GM12873 (cell line): ENCODE results near the gene ALDH5A1.

ENCODE experiments used
- CTCF ChIP-seq: IDR thresholded peaks from 2 replicates; pipeline ENCODE4 v1.5.1; 2012; ENCODE audit warnings: low read depth, mild to moderate bottlenecking, moderate library complexity, low read length, control low read depth; ENCODE audit not compliant: insufficient read depth; ENCODE audit errors: missing control alignments

The ALDH5A1 gene

GRCh38 chr6:24454452-24454851 is 40.3 kb upstream of the ALDH5A1 start:
- no peak for TF ChIP-seq CTCF

GRCh38 chr6:24455061-24455460 is 39.7 kb upstream of the ALDH5A1 start:
- no peak for TF ChIP-seq CTCF

- TF ChIP-seq CTCF, result no peak
Measured at GRCh38 chr6:24458134-24458533, 36.6 kb upstream of the ALDH5A1 start.

DNA sequence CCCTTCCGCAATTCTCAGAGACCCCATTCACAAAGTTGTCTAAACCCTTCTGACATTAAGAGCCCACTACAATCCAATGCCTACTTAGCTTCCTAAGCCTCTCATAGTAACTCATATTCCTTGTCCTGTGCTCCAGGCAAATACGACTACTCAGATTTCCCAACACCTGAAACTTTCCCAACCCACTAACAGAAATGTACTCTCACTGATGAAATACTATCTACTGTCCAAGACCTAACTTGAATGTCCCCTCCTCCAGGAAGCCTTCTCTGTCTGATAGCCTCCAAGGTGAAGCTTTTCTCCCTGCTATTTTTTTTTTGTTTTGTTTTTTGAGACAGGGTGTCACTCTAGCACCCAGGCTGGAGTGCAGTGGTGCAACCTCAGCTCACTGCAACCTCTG is 35.8 kb upstream of the ALDH5A1 start:
- TF ChIP-seq CTCF, result no peak

GRCh38 chr6:24460966-24461365 is 33.8 kb upstream of the ALDH5A1 start:
- no peak for TF ChIP-seq CTCF

GRCh38 chr6:24464253-24465038 is 30.3 kb upstream of the ALDH5A1 start:
- TF ChIP-seq CTCF, result no peak

- no peak for TF ChIP-seq CTCF
Measured at GRCh38 chr6:24469811-24470210, 25.0 kb upstream of the ALDH5A1 start.
